Parathyroid adenoma (tissue), 2 donors: Measurements from ENCODE around the gene CNNM3.

Experiments used
- H2AFZ ChIP-seq: fragments of 300-600 bp; sonication (generic); one replicate; pipeline ENCODE4 v1.7.0; 2017; ENCODE audit warnings: antibody characterized with exemption, mild to moderate bottlenecking
- H3K27ac ChIP-seq: fragments of 300-600 bp; sonication (generic); one replicate; pipeline ENCODE4 v1.7.0; 2017
- H3K27me3 ChIP-seq: fragments of 300-600 bp; sonication (generic); one replicate; pipeline ENCODE4 v1.7.0; 2017; ENCODE audit warnings: low read length; ENCODE audit not compliant: control insufficient read depth, insufficient read depth
- H3K36me3 ChIP-seq: fragments of 300-600 bp; sonication (generic); one replicate; pipeline ENCODE4 v1.7.0; 2017; ENCODE audit warnings: low read length; ENCODE audit not compliant: control insufficient read depth, insufficient read depth
- H3K4me1 ChIP-seq: fragments of 300-600 bp; sonication (generic); one replicate; pipeline ENCODE4 v1.7.0; 2017; ENCODE audit warnings: control low read depth
- H3K4me2 ChIP-seq: fragments of 300-600 bp; sonication (generic); one replicate; pipeline ENCODE4 v1.7.0; 2017; ENCODE audit warnings: low read length
- H3K4me3 ChIP-seq: fragments of 300-600 bp; sonication (generic); one replicate; pipeline ENCODE4 v1.7.0; 2017; ENCODE audit warnings: low read depth, low read length
- H3K79me2 ChIP-seq: fragments of 300-600 bp; sonication (generic); one replicate; pipeline ENCODE4 v1.7.0; 2017; ENCODE audit warnings: control low read depth
- H3K9ac ChIP-seq: fragments of 300-600 bp; sonication (generic); one replicate; pipeline ENCODE4 v1.7.0; 2017; ENCODE audit warnings: mild to moderate bottlenecking
- H3K9me3 ChIP-seq: fragments of 300-600 bp; sonication (generic); one replicate; pipeline ENCODE4 v1.7.0; 2017; ENCODE audit warnings: low read length; ENCODE audit not compliant: control insufficient read depth
- TF ChIP-seq, protein P1 (sequence below): fragments of 300-600 bp; sonication (generic); IDR thresholded peaks from one replicate; pipeline ENCODE4 v1.7.0; 2017; ENCODE audit warnings: antibody characterized with exemption, mild to moderate bottlenecking
- donor health status: primary hyperparathyroidism.

CNNM3 gene

DNA sequence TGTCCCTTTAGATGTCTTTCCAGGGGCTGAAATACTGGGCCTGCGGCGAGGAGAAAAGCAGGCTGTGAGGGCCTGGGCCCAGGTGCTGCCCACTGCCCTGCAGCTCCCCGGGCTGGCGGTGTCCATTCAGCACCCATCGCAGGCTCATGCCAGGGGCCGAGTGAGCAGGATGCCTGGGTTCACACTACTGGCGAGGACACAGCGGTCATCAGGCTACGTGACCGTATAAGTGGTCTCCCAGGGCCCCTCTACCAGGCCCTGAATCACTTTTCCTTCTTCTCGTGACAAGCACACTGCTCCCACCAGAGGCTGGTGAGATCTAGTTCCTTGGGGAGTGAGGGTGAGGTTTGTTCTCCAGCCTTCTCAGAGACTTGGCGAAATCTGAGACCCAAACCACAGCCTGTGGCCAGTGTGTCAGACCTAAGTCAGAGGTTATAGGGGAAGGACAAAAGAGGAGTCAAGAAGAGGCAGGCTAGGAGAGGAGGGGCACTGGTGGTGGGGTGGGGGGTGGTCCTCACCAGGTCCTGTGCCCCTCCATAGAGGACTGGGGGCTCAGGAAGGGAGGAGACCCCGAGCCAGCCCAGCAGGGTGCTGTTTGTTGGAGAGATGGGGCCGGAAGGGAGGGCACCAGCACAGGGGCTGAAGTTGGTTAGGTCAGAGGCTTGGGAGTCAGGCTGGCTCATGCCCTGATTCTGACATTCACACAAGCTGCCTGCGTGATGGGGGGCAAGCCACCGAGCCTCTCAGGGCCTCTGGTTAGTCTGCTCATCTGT, 60.4 kb downstream of the CNNM3 start:
- no peaks in the 10 kb centered on the region for H3K27me3 ChIP-seq
- H3K79me2 ChIP-seq = no peaks in the 10 kb centered on the region
- TF ChIP-seq, protein P1, sequence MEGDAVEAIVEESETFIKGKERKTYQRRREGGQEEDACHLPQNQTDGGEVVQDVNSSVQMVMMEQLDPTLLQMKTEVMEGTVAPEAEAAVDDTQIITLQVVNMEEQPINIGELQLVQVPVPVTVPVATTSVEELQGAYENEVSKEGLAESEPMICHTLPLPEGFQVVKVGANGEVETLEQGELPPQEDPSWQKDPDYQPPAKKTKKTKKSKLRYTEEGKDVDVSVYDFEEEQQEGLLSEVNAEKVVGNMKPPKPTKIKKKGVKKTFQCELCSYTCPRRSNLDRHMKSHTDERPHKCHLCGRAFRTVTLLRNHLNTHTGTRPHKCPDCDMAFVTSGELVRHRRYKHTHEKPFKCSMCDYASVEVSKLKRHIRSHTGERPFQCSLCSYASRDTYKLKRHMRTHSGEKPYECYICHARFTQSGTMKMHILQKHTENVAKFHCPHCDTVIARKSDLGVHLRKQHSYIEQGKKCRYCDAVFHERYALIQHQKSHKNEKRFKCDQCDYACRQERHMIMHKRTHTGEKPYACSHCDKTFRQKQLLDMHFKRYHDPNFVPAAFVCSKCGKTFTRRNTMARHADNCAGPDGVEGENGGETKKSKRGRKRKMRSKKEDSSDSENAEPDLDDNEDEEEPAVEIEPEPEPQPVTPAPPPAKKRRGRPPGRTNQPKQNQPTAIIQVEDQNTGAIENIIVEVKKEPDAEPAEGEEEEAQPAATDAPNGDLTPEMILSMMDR = no peak
- H3K4me2 ChIP-seq = no peak overlapping the region
- no peak overlapping the region for H3K27ac ChIP-seq
- no peak overlapping the region for H3K9ac ChIP-seq
- H3K4me1 ChIP-seq = peaks cover 9% of the 10 kb centered on the region
- no peaks in the 10 kb centered on the region for H3K36me3 ChIP-seq
- no peak overlapping the region for H3K4me3 ChIP-seq
- H2AFZ ChIP-seq = no peak overlapping the region
- no peaks in the 10 kb centered on the region for H3K9me3 ChIP-seq

DNA sequence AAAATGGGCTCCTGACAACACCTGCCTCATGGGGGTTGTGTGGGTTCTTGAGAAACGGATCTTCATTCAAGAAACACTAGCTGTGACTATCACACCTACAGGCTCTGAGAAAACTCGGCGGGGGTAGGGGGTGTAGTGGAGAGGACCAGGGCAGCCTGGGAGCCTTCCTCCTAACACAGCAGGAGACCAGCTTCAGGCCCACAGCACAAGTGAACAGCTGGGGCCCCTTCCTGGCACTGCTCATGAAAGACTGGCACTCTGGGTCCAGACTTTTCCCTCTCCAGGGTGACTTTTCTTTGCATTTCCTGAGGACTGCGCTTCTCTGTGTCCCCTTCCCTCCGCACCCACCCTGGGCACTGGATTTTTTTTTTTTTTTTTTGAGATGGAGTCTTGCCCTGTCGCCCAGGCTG, 61.0 kb downstream of the CNNM3 start:
- no peak overlapping the region for H3K9ac ChIP-seq
- H3K4me1 ChIP-seq = peaks cover 9% of the 10 kb centered on the region
- no peaks in the 10 kb centered on the region for H3K27me3 ChIP-seq
- H3K9me3 ChIP-seq = no peaks in the 10 kb centered on the region
- no peaks in the 10 kb centered on the region for H3K79me2 ChIP-seq
- no peak overlapping the region for H3K4me2 ChIP-seq
- no peak overlapping the region for H2AFZ ChIP-seq
- H3K36me3 ChIP-seq = no peaks in the 10 kb centered on the region
- no peak overlapping the region for H3K4me3 ChIP-seq
- TF ChIP-seq, protein P1 = no peak
- H3K27ac ChIP-seq = no peak overlapping the region

DNA sequence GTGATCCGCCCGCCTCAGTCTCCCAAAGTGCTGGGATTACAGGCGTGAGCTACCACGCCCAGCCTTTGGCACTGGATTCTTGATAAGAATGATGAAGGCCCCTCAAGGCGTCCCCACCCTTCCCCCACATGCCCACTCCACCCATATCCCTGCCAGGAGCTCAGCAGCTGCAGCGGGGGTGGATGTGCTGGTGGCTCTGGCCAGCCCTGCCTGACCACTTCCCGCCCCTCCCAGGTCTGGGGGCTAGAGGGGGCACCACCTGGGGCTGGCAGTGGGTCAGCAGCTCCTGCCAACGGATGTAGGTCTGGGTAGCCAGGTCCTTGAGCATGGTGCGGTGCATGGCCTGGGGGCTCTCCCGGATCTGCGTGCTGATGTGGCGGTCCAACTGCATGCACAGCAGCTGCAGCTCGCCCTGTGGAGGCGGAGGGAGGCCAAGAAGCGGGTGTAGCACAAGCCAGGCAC, 61.6 kb downstream of the CNNM3 start:
- TF ChIP-seq, protein P1 = no peak
- Histone ChIP-seq H3K27ac (no peak overlapping the region), H3K4me1 (peaks cover 9% of the 10 kb centered on the region), H3K4me3 (no peak overlapping the region), H3K27me3 (no peaks in the 10 kb centered on the region), H3K4me2 (no peak overlapping the region), H3K79me2 (no peaks in the 10 kb centered on the region), H3K9ac (no peak overlapping the region), H3K36me3 (no peaks in the 10 kb centered on the region), H3K9me3 (no peaks in the 10 kb centered on the region), H2AFZ (no peak overlapping the region)

DNA sequence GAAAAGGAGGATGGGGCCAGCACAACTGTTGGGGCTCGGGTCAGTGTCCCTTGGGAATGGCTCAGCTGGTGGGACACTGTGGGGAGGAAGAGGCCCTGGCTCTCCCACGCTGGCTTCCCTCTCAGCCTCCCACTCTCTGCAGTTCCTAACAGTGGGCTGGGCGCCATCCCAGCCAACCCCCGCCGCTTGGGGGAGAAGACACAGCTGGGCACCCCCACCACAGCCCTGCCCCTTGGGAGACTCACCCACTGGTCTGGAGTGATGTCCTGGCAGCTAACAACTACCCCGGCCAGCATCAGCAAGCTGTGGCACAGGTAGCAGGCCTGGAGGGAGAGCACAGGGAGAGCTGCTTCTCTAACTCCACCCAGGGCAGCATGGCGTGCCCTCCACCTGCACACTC, 62.1 kb downstream of the CNNM3 start:
- H3K4me2 ChIP-seq = no peak overlapping the region
- H3K27ac ChIP-seq = no peak overlapping the region
- TF ChIP-seq, protein P1 = no peak
- no peaks in the 10 kb centered on the region for H3K9me3 ChIP-seq
- no peak overlapping the region for H3K4me3 ChIP-seq
- H3K36me3 ChIP-seq = no peaks in the 10 kb centered on the region
- peaks cover 9% of the 10 kb centered on the region for H3K4me1 ChIP-seq
- no peak overlapping the region for H3K9ac ChIP-seq
- no peaks in the 10 kb centered on the region for H3K27me3 ChIP-seq
- no peak overlapping the region for H2AFZ ChIP-seq
- H3K79me2 ChIP-seq = no peaks in the 10 kb centered on the region
